ENCODE measurements around the gene MAP1LC3C. TPM values are rescaled to one million over a fixed set of nuclear protein-coding genes. Genes with fewer than 3 reads are reported as not detected.

The MAP1LC3C gene
- total RNA-seq, 3 donors from 2014 or later: 7.2 to 10.8 (median 7.8) TPM

DNA sequence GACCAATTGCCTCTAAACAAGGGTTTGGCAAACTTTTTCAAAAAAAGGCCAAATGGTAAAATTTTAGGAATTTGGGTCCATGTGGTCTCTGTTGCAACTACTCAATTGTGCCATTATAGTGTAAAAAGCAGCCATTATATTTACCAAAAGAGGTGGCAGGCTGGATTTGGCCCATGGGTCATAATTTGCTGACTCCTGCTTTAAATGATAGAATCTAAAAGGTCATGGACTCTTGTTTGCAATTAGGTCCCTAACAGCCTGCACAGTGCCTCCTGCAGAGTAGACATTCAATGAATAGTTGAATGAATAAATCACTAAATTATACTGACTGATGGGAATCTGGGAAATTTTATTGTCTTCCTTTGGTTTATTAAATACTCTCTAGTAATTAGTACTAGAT, 35.2 kb downstream of the MAP1LC3C start:
- no peaks in the 10 kb centered on the region for H3K36me3 ChIP-seq
- TF ChIP-seq CTCF (IDR thresholded peaks at IDR 0.05) (no peak), POLR2A (IDR thresholded peaks at IDR 0.05) (no peak), POLR2AphosphoS5 (IDR thresholded peaks at IDR 0.05) (no peak)
- no peaks in the 10 kb centered on the region for H3K27me3 ChIP-seq
- no peak overlapping the region for H3K27ac ChIP-seq
- no peaks in the 10 kb centered on the region for H3K9me3 ChIP-seq
- H3K4me1 ChIP-seq: no peaks in the 10 kb centered on the region
- DNase-seq (ENCODE audit: low spot score in 2 of 2): no peak
- intact Hi-C loops (cut with DNase I; ENCODE audit: low total_unique reads): no loop called here
- no peak overlapping the region for H3K4me3 ChIP-seq

DNA sequence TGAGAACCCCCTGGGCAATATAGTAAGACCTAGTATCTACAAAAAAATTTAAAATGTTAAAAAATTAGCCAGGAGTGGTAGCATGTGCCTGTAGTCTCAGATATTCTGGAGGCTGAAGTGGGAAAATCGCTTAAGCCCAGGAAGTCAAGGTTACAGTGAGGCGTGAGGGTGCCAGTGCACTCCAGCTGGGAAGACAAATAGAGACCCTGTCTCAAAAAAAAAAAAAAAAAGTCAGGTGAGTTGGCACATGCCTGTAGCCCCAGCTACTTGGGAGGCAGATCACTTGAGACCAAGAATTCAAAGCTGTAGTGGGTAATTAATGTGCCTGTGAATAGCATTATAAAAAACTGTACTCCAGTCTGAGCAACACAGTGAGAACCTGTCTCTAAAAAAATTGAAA, 36.7 kb downstream of the MAP1LC3C start:
- TF ChIP-seq POLR2AphosphoS5 (IDR thresholded peaks at IDR 0.05) (no peak), CTCF (IDR thresholded peaks at IDR 0.05) (no peak), POLR2A (IDR thresholded peaks at IDR 0.05) (no peak)
- intact Hi-C loops (cut with DNase I; ENCODE audit: low total_unique reads): no loop called here
- Histone ChIP-seq H3K27ac (no peak overlapping the region), H3K9me3 (no peaks in the 10 kb centered on the region), H3K36me3 (no peaks in the 10 kb centered on the region), H3K4me3 (no peak overlapping the region), H3K4me1 (no peaks in the 10 kb centered on the region), H3K27me3 (no peaks in the 10 kb centered on the region)
- no peak for DNase-seq (ENCODE audit: low spot score in 2 of 2)

- no peak for TF ChIP-seq POLR2A (IDR thresholded peaks at IDR 0.05)
- no peak for TF ChIP-seq POLR2AphosphoS5 (IDR thresholded peaks at IDR 0.05)
- no peak for TF ChIP-seq CTCF (IDR thresholded peaks at IDR 0.05)
- DNase-seq (ENCODE audit: low spot score in 2 of 2): no peak
These were observed 41.0 kb downstream of the MAP1LC3C start, which contains the start of gene BECN2 for GRCh38 chr1:241957692-241958494. BECN2 (plus strand) TSS chr1:241957767; CDS start chr1:241957767, 0 bp downstream.

DNA sequence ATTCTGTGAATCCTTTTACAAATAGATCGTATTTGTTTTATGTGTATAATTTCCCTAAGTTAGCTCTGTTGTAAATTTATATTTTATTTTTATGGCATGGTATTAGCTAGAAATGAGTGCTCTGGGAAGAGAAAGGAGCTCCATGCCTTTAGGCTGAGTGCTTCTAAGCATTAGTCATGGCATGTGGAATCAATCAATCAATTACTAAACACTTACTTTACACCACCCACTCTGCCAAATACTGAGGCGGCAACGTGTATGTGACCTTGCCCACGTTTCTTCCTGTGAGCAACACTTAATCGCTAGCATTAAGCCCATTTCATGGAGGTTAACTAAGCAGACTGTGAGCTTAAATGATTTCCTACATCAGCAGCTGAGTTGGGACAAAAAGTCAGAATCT, 48.5 kb downstream of the MAP1LC3C start:
- TF ChIP-seq CTCF (IDR thresholded peaks at IDR 0.05) (no peak), POLR2AphosphoS5 (IDR thresholded peaks at IDR 0.05) (no peak), POLR2A (IDR thresholded peaks at IDR 0.05) (no peak)

More at GRCh38 chr1:241957692-241958494, 41.0 kb downstream of the MAP1LC3C start, which contains the start of gene BECN2:
- Histone ChIP-seq H3K9me3 (no peaks in the 10 kb centered on the region), H3K27ac (no peak within 1 kb of the TSS), H3K27me3 (no peaks in the 10 kb centered on the region), H3K4me3 (no peak within 1 kb of the TSS), H3K4me1 (no peaks in the 10 kb centered on the region), H3K36me3 (no peaks in the 10 kb centered on the region)
- intact Hi-C loops (cut with DNase I; ENCODE audit: low total_unique reads): no loop called here

DNA sequence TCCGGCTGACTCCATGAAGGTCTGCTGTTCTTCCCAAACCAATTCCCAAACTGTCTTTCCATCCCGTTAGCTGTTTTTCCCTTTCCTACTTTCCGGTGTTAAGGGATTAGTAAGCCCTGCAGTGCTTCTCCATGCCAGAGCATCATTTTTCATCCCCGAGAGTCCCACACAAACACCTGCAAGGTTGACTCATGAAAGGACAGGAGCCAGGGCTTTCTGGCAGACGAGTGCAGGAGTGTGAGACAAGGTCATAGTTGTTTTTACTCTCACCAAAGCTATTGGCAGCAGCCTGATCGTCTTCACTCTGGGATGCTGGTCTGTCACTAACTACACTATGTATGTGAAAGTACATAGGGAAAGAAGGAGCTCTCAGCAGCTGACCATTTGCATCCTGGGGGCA, 51.5 kb downstream of the MAP1LC3C start:
- Histone ChIP-seq H3K9me3 (no peaks in the 10 kb centered on the region), H3K27me3 (no peaks in the 10 kb centered on the region), H3K4me1 (no peaks in the 10 kb centered on the region), H3K4me3 (no peak overlapping the region), H3K27ac (no peak overlapping the region), H3K36me3 (no peaks in the 10 kb centered on the region)
- intact Hi-C loops (cut with DNase I; ENCODE audit: low total_unique reads): no loop called here
- TF ChIP-seq POLR2AphosphoS5 (IDR thresholded peaks at IDR 0.05) (no peak), CTCF (IDR thresholded peaks at IDR 0.05) (no peak), POLR2A (IDR thresholded peaks at IDR 0.05) (no peak)
- no peak for DNase-seq (ENCODE audit: low spot score in 2 of 2)

More for the DNA sequence above, 48.5 kb downstream of the MAP1LC3C start:
- H3K36me3 ChIP-seq: no peaks in the 10 kb centered on the region
- H3K9me3 ChIP-seq: no peaks in the 10 kb centered on the region
- H3K4me1 ChIP-seq: no peaks in the 10 kb centered on the region
- no peak for DNase-seq (ENCODE audit: low spot score in 2 of 2)
- H3K27me3 ChIP-seq: no peaks in the 10 kb centered on the region
- no peak overlapping the region for H3K27ac ChIP-seq
- H3K4me3 ChIP-seq: no peak overlapping the region
- intact Hi-C loops (cut with DNase I; ENCODE audit: low total_unique reads): no loop called here

All from breast epithelium (tissue), 4 donors.